ENCODE results near the gene ACADL. TPM values are rescaled to one million over a fixed set of nuclear protein-coding genes. Genes with fewer than 3 reads are reported as not detected.

The ACADL gene
- total RNA-seq (2022; extraction: Qiagen RNA extraction; ENCODE audit: low read depth), result 0.06 to 0.09 TPM (median 0.07 TPM) in 3 of 5 replicates, not detected in the others

GRCh38 chr2:210224941-210225672, at the start of gene ACADL:
TSS of gene ACADL (minus strand) at chr2:210225447. CDS start at chr2:210225263, 184 bp downstream.

DNA sequence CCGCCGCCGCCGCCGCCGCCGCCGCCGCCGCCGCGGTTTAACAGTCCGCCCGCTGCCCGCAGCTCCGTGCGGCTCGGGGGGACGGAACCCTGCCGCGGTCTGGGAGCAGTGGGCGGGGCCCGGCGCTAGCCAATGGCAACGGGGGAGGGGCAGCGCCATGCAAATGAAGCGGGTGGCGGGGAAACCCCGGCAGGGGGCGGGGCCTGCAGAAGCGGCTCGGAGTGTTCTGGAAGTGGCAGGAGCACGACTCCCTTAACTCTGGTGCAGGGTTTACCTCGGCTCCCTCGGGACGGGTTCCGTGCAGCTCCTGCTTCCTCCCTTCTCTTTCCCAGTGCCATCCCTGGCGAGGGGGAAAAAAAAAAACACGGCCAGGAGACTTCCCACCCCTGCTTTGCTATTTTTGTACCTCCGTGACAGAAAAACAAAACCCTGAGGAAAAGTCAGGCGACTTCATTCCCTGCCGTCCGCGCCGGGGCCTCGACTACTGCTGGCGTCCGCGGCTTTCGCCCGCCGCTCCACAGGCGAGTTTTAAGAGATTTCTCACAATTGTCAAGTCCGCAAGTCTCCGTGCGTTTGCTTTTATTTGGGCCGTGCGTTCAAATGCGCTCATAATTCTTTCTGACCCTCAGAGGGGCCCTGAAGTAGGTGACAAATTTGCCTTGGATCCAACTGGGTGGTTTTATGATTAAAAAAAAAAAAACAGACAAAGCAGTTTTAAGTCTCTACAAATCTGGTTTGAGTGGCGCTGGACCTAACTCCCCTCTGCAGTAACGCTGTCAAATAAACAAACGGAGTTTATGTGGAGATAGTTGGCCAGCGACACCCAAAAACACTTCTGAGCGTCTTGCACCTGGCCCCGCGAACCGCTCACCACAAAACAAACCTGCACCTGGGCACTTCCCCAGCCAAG, 53.7 kb downstream of the ACADL start, which contains the start of gene KANSL1L:
Gene KANSL1L, minus strand, starts transcription at position 101 of the 910 bp plus-strand sequence. CDS start 16,827 bp downstream, outside the sequence.

Other genes with a start within 250 kb of the ACADL start
- 54.0 to 71.8 TPM (median 62.4 TPM) in 5 replicates for gene RPE, start 222.8 kb downstream of the ACADL start, total RNA-seq (2022; extraction: Qiagen RNA extraction; ENCODE audit: low read depth)
- gene KANSL1L, start 54.0 kb downstream of the ACADL start, total RNA-seq (2022; extraction: Qiagen RNA extraction; ENCODE audit: low read depth), result 0.34 to 0.70 TPM (median 0.61 TPM) in 5 replicates
- not detected in 5 replicates for gene MYL1, start 89.7 kb upstream of the ACADL start, total RNA-seq (2022; extraction: Qiagen RNA extraction; ENCODE audit: low read depth)